ENCODE results near the gene CNGA2. TPM values are rescaled to one million over a fixed set of nuclear protein-coding genes. Genes with fewer than 3 reads are reported as not detected.

Gene CNGA2
- total RNA-seq, 1 experiment from 2014 or later: not detected

- Histone ChIP-seq H3K4me1 (ENCODE audit: control insufficient read depth in 1 of 2, insufficient read depth in 2 of 2, low read length in 2 of 2) (no peaks in the 10 kb centered on the region), H3K9me3 (ENCODE audit: control insufficient read depth in 1 of 2, insufficient read depth in 1 of 2, low read depth in 1 of 2, low read length in 2 of 2) (no peaks in the 10 kb centered on the region), H3K27ac (ENCODE audit: low read depth, low read length) (no peak overlapping the region), H2AFZ (ENCODE audit: low read depth, low read length, poor library complexity, severe bottlenecking) (no peak overlapping the region), H3K4me3 (replicated peaks in 1 of 2; ENCODE audit: low read depth in 1 of 2, low read length in 2 of 2) (no peak overlapping the region), H3K9ac (ENCODE audit: low read length) (no peak overlapping the region), H3K27me3 (ENCODE audit: insufficient read depth, low read length) (no peaks in the 10 kb centered on the region), H4K20me1 (ENCODE audit: insufficient read depth) (no peaks in the 10 kb centered on the region), H3K9me2 (ENCODE audit: insufficient read depth) (no peaks in the 10 kb centered on the region), H3K36me3 (ENCODE audit: control insufficient read depth in 1 of 2, insufficient read depth in 2 of 2, low read length in 2 of 2) (no peaks in the 10 kb centered on the region), H3K79me2 (ENCODE audit: insufficient read depth, low read length) (no peaks in the 10 kb centered on the region), H3K4me2 (ENCODE audit: low read length) (no peak overlapping the region)
- DNase-seq (ENCODE audit: low read depth, low spot score) (no peak), ATAC-seq (no peak)
- BruUV-seq (replicated peaks): no TSS peak
- ChIA-PET POLR2A (no interaction called here), RAD21 (ENCODE audit: low non-redundant PET in 1 of 2, low total read pairs in 2 of 2, uncharacterized antibody in 2 of 2, unreplicated experiment in 2 of 2) (no interaction called here), CTCF (no interaction called here)
- intact Hi-C loops (cut with micrococcal nuclease): no loop called here
- no peak for TF ChIP-seq SIN3A (IDR thresholded peaks at IDR 0.05; ENCODE audit: low read depth)
- no peak for TF ChIP-seq RAD21 (IDR thresholded peaks at IDR 0.05; ENCODE audit: low read depth)
- no peak for TF ChIP-seq ZBTB33 (IDR thresholded peaks at IDR 0.05; ENCODE audit: extremely low read depth, insufficient replicate concordance, low read length)
- no peak for TF ChIP-seq EZH2 (IDR thresholded peaks at IDR 0.05)
- no peak for TF ChIP-seq ZNF274 (IDR thresholded peaks at IDR 0.05; ENCODE audit: low read depth, low read length)
- no peak for TF ChIP-seq POLR2AphosphoS5 (IDR thresholded peaks at IDR 0.05; ENCODE audit: low read depth, low read length)
- TF ChIP-seq MAX (IDR thresholded peaks at IDR 0.05): no peak
- no peak for TF ChIP-seq SRF (IDR thresholded peaks at IDR 0.05; ENCODE audit: low read depth)
- TF ChIP-seq FOSL1 (IDR thresholded peaks at IDR 0.05; ENCODE audit: low read depth): no peak
- no peak for TF ChIP-seq ZFX (IDR thresholded peaks at IDR 0.05)
- TF ChIP-seq TCF7L2 (IDR thresholded peaks at IDR 0.05; ENCODE audit: borderline replicate concordance, extremely low read depth, insufficient read depth, insufficient read length): no peak
- TF ChIP-seq SP1 (IDR thresholded peaks at IDR 0.05; ENCODE audit: low read depth): no peak
- TF ChIP-seq ELF1 (IDR thresholded peaks at IDR 0.05; ENCODE audit: borderline replicate concordance, low read depth): no peak
- TF ChIP-seq YY1 (IDR thresholded peaks at IDR 0.05; ENCODE audit: extremely low read depth, insufficient replicate concordance, low read depth, low read length): no peak
- no peak for TF ChIP-seq ATF3 (IDR thresholded peaks at IDR 0.05)
- TF ChIP-seq REST (IDR thresholded peaks at IDR 0.05; ENCODE audit: low read depth): no peak
- no peak for TF ChIP-seq CBX3 (IDR thresholded peaks at IDR 0.05; ENCODE audit: low read depth)
- TF ChIP-seq EGR1 (IDR thresholded peaks at IDR 0.05; ENCODE audit: low read depth): no peak
Measured at GRCh38 chrX:151701071-151701470, 33.5 kb upstream of the CNGA2 start.
